ENCODE results near the gene ACAD10.
A peak's percentile ranks its signal among the peaks of the same experiment; 100 is the strongest.
"Not testable (repeated sequence)": the region's sequence is repeated elsewhere in the genome, so short reads cannot be mapped to it uniquely, and the experiment has no call there.

Gene ACAD10

DNA sequence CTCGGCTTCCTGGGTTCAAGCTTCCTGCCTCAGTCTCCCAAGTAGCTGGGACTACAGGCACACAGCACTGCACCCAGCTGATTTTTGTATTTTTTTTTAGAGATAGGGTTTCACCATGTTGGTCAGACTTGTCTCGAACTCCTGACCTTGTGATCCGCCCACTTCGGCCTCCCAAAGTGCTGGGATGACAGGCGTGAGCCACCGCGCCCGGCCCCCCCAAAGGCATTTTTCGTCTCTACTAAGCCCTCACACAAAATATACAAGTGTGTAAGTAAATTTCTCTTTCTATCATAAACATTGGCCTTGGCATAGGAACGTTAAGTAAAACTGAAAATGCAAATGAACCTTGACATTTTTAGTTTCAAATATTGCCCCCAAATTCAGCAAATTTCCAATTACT is 2.1 kb downstream of the ACAD10 start:
- no peak for DNase-seq

DNA sequence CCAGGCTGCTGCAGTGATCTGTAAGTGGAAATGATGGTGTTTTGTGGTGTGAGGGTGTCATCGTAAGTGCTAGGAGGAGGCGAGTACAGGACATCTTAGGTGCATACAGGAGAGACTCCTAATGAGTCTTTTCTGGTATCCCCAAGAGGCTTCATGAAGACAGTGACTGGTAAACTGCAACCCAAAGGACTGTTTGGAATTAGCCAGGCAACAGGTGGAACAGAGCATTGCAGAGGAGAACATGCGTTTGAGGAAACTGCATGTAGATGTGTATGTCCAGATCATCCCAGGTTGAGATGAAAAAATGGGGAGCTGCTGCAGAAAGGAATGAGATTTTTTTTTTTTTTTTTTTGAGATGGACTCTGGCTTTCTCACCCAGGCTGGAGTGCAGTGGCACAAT is 5.4 kb downstream of the ACAD10 start:
- DNase-seq, result no peak

DNA sequence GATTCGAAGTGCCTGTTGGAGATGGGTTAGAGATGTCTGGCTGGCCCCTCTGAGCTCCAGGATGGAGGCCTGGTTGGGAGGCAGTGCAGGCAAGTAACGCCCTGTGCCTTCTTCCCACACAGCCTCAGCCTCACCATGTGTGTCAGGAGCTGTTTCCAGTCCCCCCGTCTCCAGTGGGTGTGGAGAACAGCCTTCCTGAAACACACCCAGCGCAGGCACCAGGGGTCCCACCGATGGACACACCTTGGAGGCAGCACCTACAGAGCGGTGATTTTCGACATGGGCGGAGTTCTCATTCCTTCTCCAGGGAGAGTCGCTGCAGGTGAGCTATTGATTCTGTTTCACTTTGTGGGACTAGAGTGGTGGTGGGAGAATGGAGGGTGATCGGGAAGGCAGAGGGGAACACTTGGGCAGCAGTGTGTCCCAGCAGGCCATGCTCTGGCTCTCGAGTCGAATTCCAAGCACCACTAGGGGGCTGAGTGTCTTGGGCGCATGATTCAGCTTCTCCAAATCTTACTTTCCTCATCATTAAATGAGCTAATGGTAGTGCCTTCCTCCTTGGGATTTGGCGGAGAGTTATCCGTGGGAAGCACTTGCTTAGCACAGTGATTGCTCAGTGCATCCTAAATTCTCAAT is 6.8 kb downstream of the ACAD10 start:
- DNase-seq, result peak; percentile 48

DNA sequence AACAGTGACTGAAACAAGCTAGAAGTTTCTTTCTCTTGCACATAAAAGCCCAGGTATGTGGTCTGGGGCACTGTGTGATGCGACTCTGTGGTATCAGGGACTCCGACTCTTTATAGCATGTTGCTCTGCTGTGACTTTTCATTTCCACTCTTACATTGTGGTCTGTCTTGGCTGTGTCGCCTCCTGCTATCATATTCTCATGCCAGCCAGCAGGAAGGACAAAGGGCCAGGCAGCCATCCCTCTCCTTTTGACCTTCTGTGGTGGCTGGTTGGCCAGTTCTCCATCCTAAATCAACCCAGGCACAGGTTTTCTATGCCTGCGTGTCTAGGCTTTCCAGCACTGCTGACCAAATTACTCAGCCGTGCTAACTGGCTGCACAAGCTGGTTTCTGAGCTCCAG is 8.0 kb downstream of the ACAD10 start:
- DNase-seq, result no peak

DNA sequence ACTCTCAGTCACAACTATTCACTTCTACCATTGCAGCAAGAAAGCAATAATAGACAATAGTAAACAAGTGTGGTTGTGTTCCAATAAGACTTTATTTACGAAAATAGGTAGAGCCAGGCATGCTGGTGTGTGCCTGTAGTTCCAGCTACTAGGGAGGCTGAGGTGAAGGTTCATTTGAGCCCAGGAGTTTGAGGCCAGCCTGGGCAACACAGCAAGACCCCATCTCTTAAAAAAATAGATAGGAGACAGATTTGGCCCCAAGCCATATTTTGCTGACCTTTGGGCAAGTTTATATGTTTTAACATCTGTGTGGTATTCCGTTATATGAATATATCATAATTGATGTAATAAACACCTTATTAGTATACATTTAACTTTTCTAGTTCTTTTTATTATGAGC is 14.1 kb downstream of the ACAD10 start:
- no peak for DNase-seq

DNA sequence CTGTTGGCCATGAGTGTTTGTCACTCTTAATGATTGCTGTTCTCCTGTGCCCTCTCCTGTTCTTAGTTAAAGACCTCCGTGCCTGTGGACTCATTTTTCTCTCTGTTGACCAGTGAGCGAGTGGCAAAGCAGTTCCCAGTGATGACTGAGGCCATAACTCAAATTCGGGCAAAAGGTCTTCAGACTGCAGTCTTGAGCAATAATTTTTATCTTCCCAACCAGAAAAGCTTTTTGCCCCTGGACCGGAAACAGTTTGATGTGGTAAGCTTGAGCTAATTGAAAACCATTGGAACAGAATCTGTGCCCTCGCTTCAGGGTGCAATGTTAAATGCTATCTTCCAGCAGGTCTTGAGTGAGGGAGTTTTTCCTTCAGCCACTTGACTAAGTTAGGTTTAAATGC is 19.8 kb downstream of the ACAD10 start:
- DNase-seq, result no peak

DNA sequence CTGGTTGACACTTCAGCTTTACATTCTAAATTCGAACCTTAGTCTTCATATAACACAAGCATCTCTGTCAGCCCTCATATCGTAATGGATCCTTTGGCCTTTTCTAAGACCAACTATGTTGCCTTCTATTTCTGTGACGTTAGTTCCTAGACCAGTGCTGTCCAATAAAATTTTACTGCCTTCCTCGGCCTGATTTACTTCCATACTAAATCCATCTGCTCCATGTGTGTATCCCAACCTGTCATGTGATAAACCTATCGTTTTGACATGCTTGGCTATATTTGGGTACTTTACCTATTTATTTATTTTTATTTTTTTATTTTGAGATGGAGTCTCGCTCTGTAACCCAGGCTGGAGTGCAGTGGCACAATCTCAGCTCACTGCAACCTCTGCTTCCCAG is 20.3 kb downstream of the ACAD10 start:
- DNase-seq, result no peak

DNA sequence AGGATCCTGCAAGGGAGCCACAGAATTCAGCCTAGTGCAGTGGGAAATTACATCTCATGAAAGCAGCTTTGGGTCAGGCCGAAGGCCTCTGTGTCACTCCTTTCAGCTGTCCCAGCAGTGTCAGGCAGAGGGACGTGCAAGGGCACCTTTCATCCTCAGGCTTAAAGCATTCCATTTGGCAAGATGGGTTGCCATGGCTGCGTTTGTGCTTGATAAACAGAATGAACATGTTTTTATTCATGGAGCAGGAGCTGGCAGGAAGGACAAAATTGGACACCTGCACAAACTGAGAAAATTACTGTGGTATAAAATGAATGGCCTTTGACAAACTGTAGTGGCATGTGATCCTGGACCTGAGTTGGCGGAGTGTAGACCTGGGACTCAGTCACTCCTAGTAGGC is 29.4 kb downstream of the ACAD10 start:
- no peak for DNase-seq

DNA sequence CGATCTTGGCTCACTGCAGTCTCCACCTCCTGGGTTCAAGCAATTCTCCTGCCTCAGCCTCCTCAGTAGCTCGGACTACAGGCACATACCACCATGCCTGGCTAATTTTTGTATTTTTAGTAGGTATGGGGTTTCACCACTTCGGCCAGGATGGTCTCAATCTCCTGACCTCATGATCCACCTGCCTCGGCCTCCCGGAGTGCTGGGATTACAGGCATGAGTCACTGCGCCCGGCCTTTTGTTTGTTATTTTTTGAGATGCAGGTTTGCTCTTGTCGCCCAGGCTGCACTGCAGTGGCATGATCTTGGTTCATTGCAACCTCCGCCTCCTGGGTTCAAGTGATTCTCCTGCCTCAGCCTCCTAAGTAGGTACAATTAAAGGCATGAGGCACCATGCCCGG is 33.5 kb downstream of the ACAD10 start:
- DNase-seq, result not testable (repeated sequence)

DNA sequence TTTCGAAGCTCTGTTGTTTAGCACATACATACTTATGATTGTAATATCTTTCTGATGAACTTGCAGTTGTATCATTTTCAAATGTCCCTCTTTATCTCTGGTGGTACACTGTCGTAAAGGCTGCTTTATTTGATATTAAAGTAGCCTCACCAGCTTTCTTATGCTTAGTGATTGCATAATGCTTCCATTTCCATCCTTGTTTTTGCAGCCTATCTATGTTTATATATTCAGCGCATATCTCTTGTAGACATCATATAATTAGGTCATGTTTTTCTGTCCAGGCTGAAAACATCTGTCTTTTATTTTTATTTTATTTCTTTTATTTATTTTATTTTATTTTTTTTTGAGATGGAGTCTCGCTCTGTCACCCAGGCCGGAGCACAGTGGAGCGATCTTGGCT is 34.6 kb downstream of the ACAD10 start:
- DNase-seq, result no peak

DNA sequence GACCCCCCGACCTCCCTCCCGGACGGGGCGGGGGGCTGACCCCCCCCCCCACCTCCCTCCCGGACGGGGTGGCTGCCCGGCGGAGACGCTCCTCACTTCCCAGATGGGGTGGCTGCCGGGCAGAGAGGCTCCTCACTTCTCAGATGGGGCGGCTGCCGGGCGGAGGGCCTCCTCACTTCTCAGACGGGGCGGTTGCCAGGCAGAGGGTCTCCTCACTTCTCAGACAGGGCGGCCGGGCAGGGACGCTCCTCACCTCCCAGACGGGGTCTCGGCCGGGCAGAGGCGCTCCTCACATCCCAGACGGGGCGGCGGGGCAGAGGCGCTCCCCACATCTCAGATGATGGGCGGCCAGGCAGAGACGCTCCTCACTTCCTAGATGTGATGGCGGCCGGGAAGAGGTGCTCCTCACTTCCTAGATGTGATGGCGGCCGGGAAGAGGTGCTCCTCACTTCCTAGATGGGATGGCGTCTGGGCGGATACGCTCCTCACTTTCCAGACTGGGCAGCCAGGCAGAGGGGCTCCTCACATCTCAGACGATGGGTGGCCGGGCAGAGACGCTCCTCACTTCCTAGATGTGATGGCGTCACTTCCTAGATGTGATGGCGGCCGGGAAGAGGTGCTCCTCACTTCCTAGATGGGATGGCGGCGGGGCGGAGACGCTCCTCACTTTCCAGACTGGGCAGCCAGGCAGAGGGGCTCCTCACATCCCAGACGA is 38.0 kb downstream of the ACAD10 start:
- DNase-seq, result not testable (repeated sequence)

DNA sequence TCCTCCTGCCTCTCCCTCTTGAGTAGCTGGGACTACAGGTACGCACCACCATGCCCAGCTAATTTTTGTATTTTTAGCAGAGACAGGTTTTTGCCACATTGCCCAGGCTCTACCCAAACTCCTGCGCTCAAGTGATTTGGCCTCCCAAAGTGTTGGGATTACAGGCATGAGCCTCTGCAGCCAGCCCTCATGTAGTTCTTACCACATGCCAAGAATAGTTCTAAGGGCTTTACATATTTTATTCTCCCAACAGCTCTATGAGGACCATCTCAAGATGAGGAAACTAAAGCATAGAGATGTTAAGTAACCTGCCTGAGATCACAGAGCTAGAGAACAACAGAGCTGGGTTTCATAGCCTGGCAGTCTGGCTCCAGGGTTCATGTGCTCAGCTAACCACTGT is 42.9 kb downstream of the ACAD10 start:
- DNase-seq, result no peak

DNA sequence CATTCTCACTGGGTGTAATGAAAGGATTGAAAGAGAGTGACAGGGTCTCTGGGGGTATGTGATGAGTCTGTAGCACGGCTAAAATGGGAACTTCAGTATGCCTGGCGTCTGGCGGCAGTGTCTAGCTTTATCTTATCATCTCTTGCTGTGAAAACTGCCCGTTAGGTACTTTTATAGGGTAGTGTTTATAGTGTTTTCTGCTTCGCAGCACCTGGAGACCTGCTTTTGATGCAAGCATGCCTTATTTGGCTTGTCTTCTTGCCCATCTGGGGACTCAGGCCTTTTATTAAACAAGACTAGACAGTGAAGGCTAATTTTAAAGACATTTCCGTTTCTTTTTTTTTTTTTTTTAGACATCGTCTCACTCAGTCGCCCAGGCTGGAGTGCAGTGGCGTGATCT is 44.6 kb downstream of the ACAD10 start:
- DNase-seq, result no peak

DNA sequence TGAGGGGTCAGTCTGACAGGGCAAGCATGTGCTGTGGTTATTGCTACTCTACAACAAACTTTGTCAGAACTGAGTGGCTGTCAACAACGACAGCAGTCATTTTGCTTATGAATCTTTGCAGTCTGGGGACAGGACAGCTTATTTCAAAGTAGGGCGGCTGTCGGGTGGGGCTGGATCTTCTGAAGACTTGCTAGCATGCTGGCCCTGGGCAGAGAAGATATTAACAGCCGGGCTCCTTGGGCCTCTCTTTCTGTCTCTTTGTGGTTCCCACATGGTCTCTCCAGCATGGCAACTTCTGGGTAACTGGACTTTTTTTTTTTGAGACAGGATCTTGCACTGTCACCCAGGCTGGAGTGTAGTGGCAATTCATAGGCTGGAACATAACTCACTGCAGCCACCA is 46.9 kb downstream of the ACAD10 start:
- peak; percentile 77 for DNase-seq

DNA sequence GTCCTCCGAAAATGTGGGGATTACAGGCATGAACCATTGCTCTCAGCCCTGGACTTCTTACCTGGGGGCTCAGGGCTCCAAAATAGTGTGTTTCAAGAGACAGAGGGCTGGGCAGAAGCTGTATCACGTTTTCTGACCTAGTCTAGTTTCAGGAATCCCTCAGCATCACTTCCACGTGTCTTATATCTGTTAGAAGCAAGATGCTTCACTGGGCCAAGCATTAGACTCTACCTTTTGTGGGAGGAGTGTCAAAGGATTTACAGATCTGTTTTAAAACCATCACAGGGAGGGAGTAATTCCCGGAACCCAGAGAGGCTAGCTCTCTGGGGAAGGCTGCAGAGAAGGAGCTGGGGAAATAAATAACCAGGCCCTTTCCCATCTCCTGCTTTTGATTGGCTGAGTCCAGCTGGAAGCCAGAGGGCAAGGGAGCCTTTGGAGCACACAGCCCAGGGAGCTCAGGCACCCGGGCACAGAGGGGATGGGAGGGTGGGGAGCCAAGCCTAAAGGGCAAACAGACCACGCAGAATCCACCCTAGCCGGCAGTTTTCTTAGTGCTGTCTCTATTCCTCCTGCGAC is 47.6 kb downstream of the ACAD10 start:
- DNase-seq, result no peak

DNA sequence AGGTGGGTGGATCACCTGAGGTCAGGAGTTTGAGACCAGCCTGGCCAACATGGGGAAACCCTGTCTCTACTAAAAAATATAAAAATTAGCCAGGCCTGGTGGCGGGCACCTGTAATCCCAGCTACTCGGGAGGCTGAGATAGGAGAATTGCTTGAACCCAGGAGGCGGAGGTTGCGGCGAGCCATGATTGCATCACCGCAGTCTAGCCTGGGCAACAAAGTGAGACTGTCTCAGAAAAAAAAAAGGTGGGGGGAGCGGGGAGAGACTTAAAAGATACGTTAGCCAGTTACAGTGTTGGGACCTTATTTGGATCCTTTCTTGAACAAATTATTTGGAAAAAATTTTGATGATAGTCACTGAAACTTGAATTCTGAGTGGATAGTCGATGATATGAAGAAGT is 53.7 kb downstream of the ACAD10 start:
- DNase-seq, result not testable (repeated sequence)

DNA sequence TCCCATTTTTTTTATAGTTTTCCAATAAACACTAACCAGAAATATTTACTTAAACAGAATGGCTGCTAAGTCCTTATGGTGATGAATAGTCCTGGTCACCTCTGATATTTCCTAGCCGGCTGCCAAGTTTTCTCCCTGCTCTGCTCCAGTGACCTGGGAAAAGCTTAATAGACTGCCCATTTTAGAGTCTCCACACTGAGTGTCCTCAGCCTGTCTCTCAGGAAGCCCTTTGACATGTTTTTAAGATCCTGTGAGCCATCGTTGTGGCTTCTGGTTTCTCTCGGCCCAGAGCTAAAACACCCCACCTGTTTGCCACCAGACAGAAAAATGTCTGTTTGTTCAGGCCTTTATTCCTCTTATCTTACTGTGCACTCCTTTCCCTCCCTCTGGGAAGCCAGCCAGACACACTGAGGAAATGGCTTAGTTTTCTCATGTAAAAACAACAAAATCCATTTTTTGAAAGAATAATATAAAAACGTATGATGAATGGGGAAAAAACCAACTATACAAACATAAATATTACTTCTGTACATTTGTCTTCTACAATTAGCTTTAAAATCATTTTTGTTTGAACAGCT is 55.5 kb downstream of the ACAD10 start:
- DNase-seq, result peak; percentile 94

DNA sequence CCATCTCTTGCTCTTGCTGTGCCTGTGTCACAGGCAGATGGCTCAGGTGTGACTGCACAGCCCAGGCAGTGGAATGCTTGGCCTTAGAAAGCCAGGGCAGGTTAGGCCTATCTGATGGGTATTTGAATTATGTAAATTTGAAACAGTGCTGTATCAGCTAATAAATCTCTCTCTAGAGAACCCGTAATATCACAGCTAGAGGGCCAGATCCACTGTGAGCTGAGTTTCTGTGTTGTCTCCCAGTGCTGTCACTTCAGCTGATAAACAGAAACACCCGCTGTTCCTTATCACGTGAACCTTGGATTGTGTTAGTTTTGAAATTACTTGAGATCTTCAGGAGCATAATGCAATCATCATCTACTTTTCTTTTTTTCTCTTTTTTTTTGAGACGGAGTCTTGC is 59.4 kb downstream of the ACAD10 start:
- peak; percentile 66 for DNase-seq

DNA sequence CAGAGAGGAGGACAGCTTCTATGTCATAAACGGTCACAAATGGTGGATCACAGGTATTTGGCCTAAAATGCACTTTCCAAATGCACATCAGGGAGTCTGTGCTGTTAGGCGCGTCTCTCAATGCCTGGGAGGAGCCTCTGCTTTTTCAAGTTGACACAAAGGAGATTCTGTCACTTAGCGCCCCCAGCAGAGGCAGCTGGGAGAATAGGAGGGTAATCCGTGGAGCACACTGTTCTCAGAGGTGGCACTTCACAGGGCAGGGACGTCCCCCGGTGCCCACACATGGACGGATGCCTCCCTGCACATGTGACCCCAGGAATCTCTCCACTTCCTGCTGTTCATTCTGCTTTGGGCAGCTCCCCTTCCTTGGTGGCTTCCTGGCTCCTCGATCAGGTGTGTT is 61.5 kb downstream of the ACAD10 start:
- no peak for DNase-seq

DNA sequence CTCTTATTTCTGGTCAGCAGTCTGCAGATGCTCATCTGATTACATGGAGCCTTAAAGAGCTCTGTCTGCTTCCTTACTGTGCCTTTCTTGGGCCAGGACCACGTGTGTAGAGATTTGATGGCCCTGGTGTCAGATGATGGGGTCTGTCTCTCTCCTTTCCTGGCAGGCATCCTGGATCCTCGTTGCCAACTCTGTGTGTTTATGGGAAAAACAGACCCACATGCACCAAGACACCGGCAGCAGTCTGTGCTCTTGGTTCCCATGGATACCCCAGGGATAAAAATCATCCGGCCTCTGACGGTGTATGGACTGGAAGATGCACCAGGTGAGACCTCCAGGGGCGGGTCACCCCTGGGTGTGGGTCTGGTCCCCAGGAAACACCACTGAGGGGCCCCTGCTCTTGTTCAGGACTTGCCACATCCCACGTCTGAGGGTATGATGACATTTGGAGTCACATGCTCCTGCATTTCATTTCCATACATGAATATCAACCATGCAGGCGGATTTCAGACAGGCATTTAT is 62.4 kb downstream of the ACAD10 start:
- DNase-seq, result no peak

DNA sequence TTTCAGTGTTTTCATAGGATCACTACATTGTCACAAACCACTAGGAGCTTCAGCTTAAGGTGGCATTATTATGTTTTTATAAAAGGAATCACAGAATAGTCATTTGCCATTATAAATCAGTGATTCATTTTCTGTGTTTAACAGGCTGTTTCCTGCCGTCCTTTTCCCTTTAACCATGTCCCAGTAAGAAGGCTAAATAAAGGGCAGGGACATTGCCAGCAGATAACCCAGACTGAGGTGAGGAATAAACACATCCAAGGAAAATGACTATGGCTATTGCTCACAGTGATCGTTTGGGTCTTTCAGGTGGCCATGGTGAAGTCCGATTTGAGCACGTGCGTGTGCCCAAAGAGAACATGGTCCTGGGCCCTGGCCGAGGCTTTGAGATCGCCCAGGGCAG is 63.0 kb downstream of the ACAD10 start:
- no peak for DNase-seq

DNA sequence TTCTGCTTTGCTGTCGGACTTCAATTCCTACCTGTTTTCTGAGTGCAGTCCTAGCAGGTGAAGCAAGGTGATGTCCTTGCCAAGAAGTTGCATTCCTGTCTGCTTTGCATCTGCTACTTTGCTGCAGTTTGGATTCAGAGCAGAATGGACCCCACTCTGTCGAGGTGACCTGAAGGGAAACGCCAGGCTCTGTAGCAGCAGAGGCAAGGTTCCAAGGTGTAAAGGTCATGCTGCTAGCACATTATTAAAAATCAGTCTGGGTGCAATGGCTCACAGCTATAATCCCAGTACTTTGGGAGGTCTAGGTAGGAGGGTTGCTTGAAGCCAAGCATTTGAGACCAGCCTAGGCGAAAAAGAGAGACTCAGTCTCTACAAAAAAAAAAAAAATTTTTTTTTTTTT is 63.5 kb downstream of the ACAD10 start:
- DNase-seq, result no peak

DNA sequence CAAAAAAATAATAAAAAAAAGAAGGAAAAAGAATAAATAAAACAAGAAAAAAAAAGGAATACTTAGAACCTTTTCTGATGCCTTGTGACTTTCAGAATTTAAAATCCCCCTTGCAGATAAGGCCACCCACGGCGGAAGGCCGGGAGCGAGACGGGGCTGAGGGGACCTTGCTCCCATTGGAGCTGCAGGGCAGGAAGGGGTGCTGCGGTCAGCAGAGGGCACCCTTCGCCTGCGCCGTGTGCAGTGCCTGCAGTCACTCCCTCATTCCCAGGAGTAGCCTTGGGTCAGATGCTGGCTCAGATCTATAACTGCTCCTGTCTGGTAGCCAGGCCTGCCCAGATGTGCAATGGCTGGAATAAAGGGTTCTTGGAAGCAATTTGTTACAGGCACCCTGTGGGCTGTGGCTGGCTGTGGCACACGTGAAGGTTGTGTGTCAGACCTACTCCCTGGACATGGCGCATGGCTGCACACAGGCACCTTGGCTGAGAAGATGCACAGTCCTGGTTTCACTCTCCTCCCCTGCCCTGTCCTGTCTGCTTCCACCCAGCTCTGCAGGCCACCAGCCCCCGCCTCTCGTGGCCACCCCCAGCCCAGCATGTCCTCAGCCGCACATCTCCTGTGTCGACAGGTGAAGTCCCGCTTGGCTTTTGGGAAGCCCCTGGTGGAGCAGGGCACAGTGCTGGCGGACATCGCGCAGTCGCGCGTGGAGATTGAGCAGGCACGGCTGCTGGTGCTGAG is 67.5 kb downstream of the ACAD10 start:
- peak; percentile 33 for DNase-seq

All from hematopoietic multipotent progenitor cell treated with erythropoietin and hydrocortisone succinate and interleukin-3 and kit ligand, for 8 days (in vitro differentiated cells).